H9 (cell line): ENCODE data around the gene MGST2. TPM values are rescaled to one million over a fixed set of nuclear protein-coding genes. Genes with fewer than 3 reads are reported as not detected.

ENCODE experiments used
- DNase-seq: peaks from one replicate; pipeline ENCODE4 v3.0.0-alpha.2; 2017
- H2AFZ ChIP-seq: one replicate; pipeline ENCODE4 v1.6.1; 2013; ENCODE audit warnings: mild to moderate bottlenecking, low read length, control low read depth, moderate library complexity
- H2AK5ac ChIP-seq: 2 replicates; pipeline ENCODE4 v1.6.1; 2013; ENCODE audit warnings: low read length, control low read depth, mixed read lengths; ENCODE audit not compliant: insufficient read length
- H2BK120ac ChIP-seq: one replicate; pipeline ENCODE4 v1.6.1; 2013; ENCODE audit warnings: low read depth, mild to moderate bottlenecking, low read length, control low read depth, inconsistent platforms; ENCODE audit not compliant: poor library complexity, severe bottlenecking
- H2BK12ac ChIP-seq: 2 replicates; pipeline ENCODE4 v1.6.1; 2013; ENCODE audit warnings: low read length, control low read depth, mixed read lengths, low read depth; ENCODE audit not compliant: insufficient read length
- H2BK15ac ChIP-seq: 2 replicates; pipeline ENCODE4 v1.6.1; 2013; ENCODE audit warnings: low read depth, low read length, control low read depth
- H2BK20ac ChIP-seq: one replicate; pipeline ENCODE4 v1.6.1; 2013; ENCODE audit warnings: low read depth, mild to moderate bottlenecking, low read length, control low read depth, inconsistent platforms; ENCODE audit not compliant: poor library complexity, severe bottlenecking
- H2BK5ac ChIP-seq: 2 replicates; pipeline ENCODE4 v1.6.1; 2013; ENCODE audit warnings: low read length, control low read depth, mixed read lengths; ENCODE audit not compliant: insufficient read length
- H3K14ac ChIP-seq: 2 replicates; pipeline ENCODE4 v1.6.1; 2013; ENCODE audit warnings: low read length, control low read depth; ENCODE audit not compliant: insufficient read depth
- H3K18ac ChIP-seq: 2 replicates; pipeline ENCODE4 v1.6.1; 2013; ENCODE audit warnings: low read depth, mild to moderate bottlenecking, mixed read lengths, low read length, control low read depth; ENCODE audit not compliant: insufficient read length
- H3K23ac ChIP-seq: 2 replicates; pipeline ENCODE4 v1.6.1; 2013; ENCODE audit warnings: low read length, control low read depth, mixed read lengths, low read depth; ENCODE audit not compliant: insufficient read length
- H3K23me2 ChIP-seq: 2 replicates; pipeline ENCODE4 v1.6.1; 2013; ENCODE audit warnings: low read depth, mild to moderate bottlenecking, mixed read lengths, low read length, control low read depth; ENCODE audit not compliant: insufficient read length, poor library complexity, severe bottlenecking
- H3K27ac ChIP-seq: 2 replicates; pipeline ENCODE4 v1.5.1; 2013; ENCODE audit warnings: low read length, control low read depth, mixed read lengths, low read depth; ENCODE audit not compliant: insufficient read length
- H3K27me3 ChIP-seq: 2 replicates; pipeline ENCODE4 v1.6.1; 2013; ENCODE audit warnings: low read length, control low read depth, inconsistent platforms; ENCODE audit not compliant: insufficient read depth
- H3K4ac ChIP-seq: 2 replicates; pipeline ENCODE4 v1.6.1; 2013; ENCODE audit warnings: low read depth, mild to moderate bottlenecking, control low read depth, inconsistent platforms, low read length, moderate library complexity
- H3K4me1 ChIP-seq: 2 replicates; pipeline ENCODE4 v1.6.1; 2013; ENCODE audit warnings: low read length, control low read depth, inconsistent platforms; ENCODE audit not compliant: insufficient read depth
- H3K4me2 ChIP-seq: 2 replicates; pipeline ENCODE4 v1.6.1; 2013; ENCODE audit warnings: low read length, control low read depth, mixed read lengths; ENCODE audit not compliant: insufficient read length, insufficient read depth
- H3K56ac ChIP-seq: 2 replicates; pipeline ENCODE4 v1.6.1; 2013; ENCODE audit warnings: low read depth, mild to moderate bottlenecking, mixed read lengths, low read length, control low read depth; ENCODE audit not compliant: insufficient read length
- H3K79me1 ChIP-seq: 2 replicates; pipeline ENCODE4 v1.6.1; 2013; ENCODE audit warnings: low read depth, mild to moderate bottlenecking, moderate library complexity, low read length, control low read depth, inconsistent platforms; ENCODE audit not compliant: insufficient read depth, poor library complexity, severe bottlenecking
- H3K79me2 ChIP-seq: 2 replicates; pipeline ENCODE4 v1.6.1; 2013; ENCODE audit warnings: low read length, control low read depth, inconsistent platforms; ENCODE audit not compliant: insufficient read depth
- H3K9ac ChIP-seq: 2 replicates; pipeline ENCODE4 v1.6.1; 2013; ENCODE audit warnings: low read length, control low read depth, mixed read lengths; ENCODE audit not compliant: insufficient read length; ENCODE audit errors: extremely low read depth
- H3K9me3 ChIP-seq: one replicate; pipeline ENCODE4 v1.6.1; 2013; ENCODE audit warnings: low read depth, low read length, inconsistent platforms; ENCODE audit not compliant: control insufficient read depth
- H3T11ph ChIP-seq: one replicate; pipeline ENCODE4 v1.6.1; 2013; ENCODE audit warnings: mild to moderate bottlenecking, low read length, control low read depth, inconsistent platforms
- H4K20me1 ChIP-seq: one replicate; pipeline ENCODE4 v1.6.1; 2013; ENCODE audit not compliant: control insufficient read depth, insufficient read length, insufficient read depth
- H4K5ac ChIP-seq: 2 replicates; pipeline ENCODE4 v1.6.1; 2013; ENCODE audit warnings: low read depth, mild to moderate bottlenecking, mixed read lengths, low read length, control low read depth; ENCODE audit not compliant: insufficient read length
- H4K8ac ChIP-seq: replicated peaks from 2 replicates; pipeline ENCODE4 v1.6.1; 2013; ENCODE audit warnings: low read length, control low read depth, mixed read lengths, low read depth; ENCODE audit not compliant: insufficient read length
- H4K91ac ChIP-seq: 2 replicates; pipeline ENCODE4 v1.6.1; 2013; ENCODE audit warnings: low read depth, mild to moderate bottlenecking, moderate library complexity, mixed read lengths, low read length, control low read depth; ENCODE audit not compliant: insufficient read length
- H3K27ac Mint-ChIP-seq, 3 experiments: 2 replicates in 2 of 3; 3 replicates in 1 of 3; pipeline ENCODE4 v1.8.0; 2020 to 2021; ENCODE audit warnings: mixed read lengths in 3 of 3, mild to moderate bottlenecking in 1 of 3, moderate library complexity in 1 of 3
- H3K27me3 Mint-ChIP-seq: 2 replicates; pipeline ENCODE4 v1.8.0; 2021; ENCODE audit warnings: low read depth, mild to moderate bottlenecking, moderate library complexity, mixed read lengths
- H3K36me3 Mint-ChIP-seq, 3 experiments: 2 replicates in 2 of 3; 3 replicates in 1 of 3; pipeline ENCODE4 v1.8.0; 2020 to 2021; ENCODE audit warnings: low read depth in 3 of 3, mixed read lengths in 3 of 3; ENCODE audit not compliant: insufficient read depth in 1 of 3
- H3K4me1 Mint-ChIP-seq, 2 experiments: 2 replicates each; pipeline ENCODE4 v1.8.0; 2020; ENCODE audit warnings: mixed read lengths in 2 of 2
- H3K4me3 Mint-ChIP-seq, 2 experiments: 2 replicates in 1 of 2; 3 replicates in 1 of 2; pipeline ENCODE4 v1.8.0; 2020 to 2021; ENCODE audit warnings: mild to moderate bottlenecking in 2 of 2, mixed read lengths in 2 of 2, moderate library complexity in 1 of 2
- H3K9me3 Mint-ChIP-seq, 2 experiments: 2 replicates in 1 of 2; 3 replicates in 1 of 2; pipeline ENCODE4 v1.8.0; 2020; ENCODE audit warnings: mild to moderate bottlenecking in 2 of 2, mixed read lengths in 2 of 2, moderate library complexity in 1 of 2
- WGBS: extraction: QIAGEN DNeasy Blood & Tissue Kit; methylation state at CpG from one replicate; pipeline ENCODE4 v1.1.7; 2013; ENCODE audit warnings: missing lambda C conversion rate, low lambda C conversion rate, mixed read lengths; ENCODE audit not compliant: insufficient read length; ENCODE audit errors: extremely low coverage; 5-methylcytosine and 5-hydroxymethylcytosine counted together
- total RNA-seq: library from RNA; stranded (reverse); gene quantifications from 2 replicates; pipeline ENCODE4 v1.2.1, GENCODE V29; 2021
- TF ChIP-seq, protein P1 (sequence below): fragments of 200-600 bp; sonication (generic); conservative IDR thresholded peaks from 3 replicates; pipeline ENCODE4 v1.8.0; 2021; ENCODE audit warnings: antibody characterized with exemption, mild to moderate bottlenecking

MGST2 gene
- total RNA-seq, 1 experiment from 2014 or later, result 6.4 TPM

- no peak for DNase-seq
- H2BK5ac ChIP-seq, result no peak overlapping the region
- no peaks in the 10 kb centered on the region for H3K79me2 ChIP-seq
- H4K5ac ChIP-seq, result no peak overlapping the region
- peaks cover 4% of the 10 kb centered on the region for H3K23me2 ChIP-seq
- H2BK15ac ChIP-seq, result no peak overlapping the region
- Mint-ChIP-seq H3K27ac (no peak overlapping the region), H3K4me1 (peaks cover 17 to 26% of the 10 kb centered on the region in 2 experiments), H3K9me3 (no peaks in the 10 kb centered on the region; a peak in 1 of 5 replicates), H3K4me3 (no peak overlapping the region), H3K27me3 (peaks cover 48% of the 10 kb centered on the region), H3K36me3 (no peaks in the 10 kb centered on the region; a peak in 1 of 7 replicates)
- TF ChIP-seq, protein P1, sequence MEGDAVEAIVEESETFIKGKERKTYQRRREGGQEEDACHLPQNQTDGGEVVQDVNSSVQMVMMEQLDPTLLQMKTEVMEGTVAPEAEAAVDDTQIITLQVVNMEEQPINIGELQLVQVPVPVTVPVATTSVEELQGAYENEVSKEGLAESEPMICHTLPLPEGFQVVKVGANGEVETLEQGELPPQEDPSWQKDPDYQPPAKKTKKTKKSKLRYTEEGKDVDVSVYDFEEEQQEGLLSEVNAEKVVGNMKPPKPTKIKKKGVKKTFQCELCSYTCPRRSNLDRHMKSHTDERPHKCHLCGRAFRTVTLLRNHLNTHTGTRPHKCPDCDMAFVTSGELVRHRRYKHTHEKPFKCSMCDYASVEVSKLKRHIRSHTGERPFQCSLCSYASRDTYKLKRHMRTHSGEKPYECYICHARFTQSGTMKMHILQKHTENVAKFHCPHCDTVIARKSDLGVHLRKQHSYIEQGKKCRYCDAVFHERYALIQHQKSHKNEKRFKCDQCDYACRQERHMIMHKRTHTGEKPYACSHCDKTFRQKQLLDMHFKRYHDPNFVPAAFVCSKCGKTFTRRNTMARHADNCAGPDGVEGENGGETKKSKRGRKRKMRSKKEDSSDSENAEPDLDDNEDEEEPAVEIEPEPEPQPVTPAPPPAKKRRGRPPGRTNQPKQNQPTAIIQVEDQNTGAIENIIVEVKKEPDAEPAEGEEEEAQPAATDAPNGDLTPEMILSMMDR, result no peak
- H3K27ac ChIP-seq, result no peak overlapping the region
- H2BK120ac ChIP-seq, result no peak overlapping the region
- H3T11ph ChIP-seq, result no peak overlapping the region
- no peak overlapping the region for H4K8ac ChIP-seq
- H4K91ac ChIP-seq, result no peak overlapping the region
- no peak overlapping the region for H2AK5ac ChIP-seq
- no peak overlapping the region for H3K23ac ChIP-seq
- no peak overlapping the region for H3K18ac ChIP-seq
- H2AFZ ChIP-seq, result no peak overlapping the region
- H3K4ac ChIP-seq, result no peak overlapping the region
- no CpG with 5 or more reads among the region's 4 CpGs for WGBS
- no peak overlapping the region for H3K56ac ChIP-seq
- no peak overlapping the region for H2BK12ac ChIP-seq
- no peaks in the 10 kb centered on the region for H4K20me1 ChIP-seq
- H3K27me3 ChIP-seq, result peaks cover 7% of the 10 kb centered on the region; the same call in 1 of the 2 replicates
- H3K4me1 ChIP-seq, result peaks cover 6% of the 10 kb centered on the region; the same call in 1 of the 2 replicates
- H3K79me1 ChIP-seq, result no peaks in the 10 kb centered on the region
- no peaks in the 10 kb centered on the region for H3K9me3 ChIP-seq
- H3K14ac ChIP-seq, result no peak overlapping the region
- no peak overlapping the region for H3K9ac ChIP-seq
- no peak overlapping the region for H3K4me2 ChIP-seq
- H2BK20ac ChIP-seq, result no peak overlapping the region
Measured at GRCh38 chr4:139732991-139733570, 67.5 kb downstream of the MGST2 start.
